NOMO-1 treated with DMSO at 0.1 percent for 48 hours (cell line): ENCODE results near the gene FHIT.

Experiments
- DNase-seq: peaks from one replicate; lab custom pipeline; 2025; ENCODE audit not compliant: unreplicated experiment; lab: John Stamatoyannopoulos, UW

The FHIT gene

DNA sequence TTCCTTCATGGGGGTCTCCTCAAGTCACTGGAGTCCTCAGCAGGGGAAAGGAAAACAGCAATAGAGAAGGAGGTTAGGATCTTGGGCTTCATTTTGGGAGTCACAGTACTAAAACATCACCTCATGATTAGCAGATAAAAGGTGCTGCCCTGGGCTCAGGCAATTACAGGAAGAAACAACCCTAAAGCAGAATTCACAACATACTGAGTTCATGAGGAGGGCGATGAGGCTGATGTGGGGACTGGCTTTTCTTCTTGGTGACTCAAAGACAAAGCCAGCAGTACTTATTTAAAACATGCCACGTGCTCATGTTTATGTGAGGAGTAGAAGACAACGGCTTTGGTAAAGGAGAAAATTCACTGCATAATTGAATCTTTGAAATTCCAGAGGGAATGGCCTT, 1379.1 kb downstream of the FHIT start:
- no peak for DNase-seq

DNA sequence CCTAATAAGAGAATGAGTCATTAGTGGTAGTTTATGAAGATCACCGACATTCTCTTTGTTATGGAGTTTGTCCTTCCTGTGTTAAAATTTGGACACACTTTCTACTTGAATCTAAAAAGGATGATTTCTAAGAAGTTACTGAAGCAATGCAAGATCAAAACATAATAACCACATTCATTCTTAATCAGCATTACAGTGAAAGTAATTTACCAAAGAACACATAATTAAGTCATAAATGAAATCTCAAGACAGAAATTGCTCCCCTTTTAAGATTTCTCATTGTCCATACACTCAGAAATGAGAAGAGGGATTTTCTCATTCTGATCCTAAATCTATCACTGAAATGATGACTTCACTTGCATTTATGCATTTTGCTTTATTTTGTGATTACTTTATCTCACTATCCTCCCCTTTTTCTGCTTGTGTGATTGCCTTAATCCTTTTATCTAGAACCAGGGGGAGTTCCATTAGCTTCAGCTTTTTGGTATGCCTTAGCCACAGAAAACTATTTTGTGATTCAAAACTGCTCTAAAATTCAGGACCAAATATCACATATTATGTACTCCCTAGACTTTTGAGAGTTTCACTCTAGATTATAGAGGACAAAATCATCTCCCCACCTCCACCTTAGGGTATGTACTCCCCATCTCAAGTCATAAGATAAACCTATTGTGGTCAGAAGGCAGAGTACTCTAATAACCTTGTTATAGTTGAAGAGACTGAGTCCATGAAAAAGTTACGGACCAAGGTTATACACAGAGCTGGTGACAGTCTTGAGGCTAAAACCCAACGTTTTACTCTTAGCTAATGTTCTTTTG, 1383.9 kb downstream of the FHIT start:
- no peak for DNase-seq

DNA sequence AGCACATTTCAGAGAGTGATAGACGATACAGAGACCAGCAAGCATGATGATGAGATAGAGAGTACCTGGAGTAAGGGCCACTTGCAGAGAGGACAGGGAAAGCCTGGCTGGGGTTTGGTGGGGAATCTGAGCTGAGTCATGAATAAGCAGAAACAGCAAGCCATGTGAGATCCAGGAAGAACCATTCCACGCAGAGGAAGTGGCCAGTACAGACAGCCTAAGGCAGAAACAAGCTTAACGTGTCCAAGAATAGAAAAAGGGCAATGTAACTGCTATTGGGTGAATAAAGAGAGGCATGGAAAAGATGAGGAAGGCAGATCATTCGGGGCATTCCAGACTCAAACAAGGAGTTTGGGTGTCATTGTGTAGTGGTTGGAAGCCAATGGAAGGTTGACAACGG, 1385.2 kb downstream of the FHIT start:
- DNase-seq, result peak; percentile 25

DNA sequence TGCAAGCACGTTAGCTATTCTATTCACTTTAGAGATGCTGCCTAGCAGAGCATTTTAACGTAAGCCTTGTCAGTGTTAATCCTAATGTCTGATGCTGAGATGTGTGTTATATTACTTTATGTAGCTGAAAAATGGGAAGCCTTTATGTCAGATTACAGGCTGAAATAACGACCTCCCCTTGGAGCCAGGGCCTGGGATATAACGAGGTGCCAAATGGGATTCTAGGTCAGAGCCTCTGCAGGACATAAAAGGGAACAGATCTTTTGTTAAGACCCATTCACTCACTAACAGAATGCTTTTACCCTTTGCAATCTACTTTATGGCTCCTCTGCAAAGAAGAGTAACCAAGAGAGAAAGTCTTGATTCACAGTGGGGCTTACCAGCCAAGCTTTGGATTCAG, 1385.9 kb downstream of the FHIT start:
- no peak for DNase-seq

DNA sequence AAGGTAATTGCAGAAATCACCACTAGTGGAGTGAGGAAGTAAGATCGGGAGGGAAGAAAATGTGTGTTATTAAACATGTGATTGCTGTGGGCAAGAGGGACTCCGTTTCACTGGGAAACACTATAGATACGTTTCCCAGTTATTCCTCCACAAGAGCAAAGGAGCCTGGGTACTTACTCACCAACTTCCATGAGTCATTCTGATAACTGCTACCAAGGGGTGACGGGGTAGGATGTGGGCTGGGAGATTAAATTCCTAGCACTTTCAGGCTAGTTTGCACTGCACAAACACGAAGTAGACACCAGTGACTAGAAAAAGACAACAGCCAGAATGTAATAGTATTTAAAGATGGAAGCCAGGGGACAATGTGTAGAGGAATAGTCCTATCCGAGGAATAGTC, 1388.6 kb downstream of the FHIT start:
- DNase-seq, result no peak

DNA sequence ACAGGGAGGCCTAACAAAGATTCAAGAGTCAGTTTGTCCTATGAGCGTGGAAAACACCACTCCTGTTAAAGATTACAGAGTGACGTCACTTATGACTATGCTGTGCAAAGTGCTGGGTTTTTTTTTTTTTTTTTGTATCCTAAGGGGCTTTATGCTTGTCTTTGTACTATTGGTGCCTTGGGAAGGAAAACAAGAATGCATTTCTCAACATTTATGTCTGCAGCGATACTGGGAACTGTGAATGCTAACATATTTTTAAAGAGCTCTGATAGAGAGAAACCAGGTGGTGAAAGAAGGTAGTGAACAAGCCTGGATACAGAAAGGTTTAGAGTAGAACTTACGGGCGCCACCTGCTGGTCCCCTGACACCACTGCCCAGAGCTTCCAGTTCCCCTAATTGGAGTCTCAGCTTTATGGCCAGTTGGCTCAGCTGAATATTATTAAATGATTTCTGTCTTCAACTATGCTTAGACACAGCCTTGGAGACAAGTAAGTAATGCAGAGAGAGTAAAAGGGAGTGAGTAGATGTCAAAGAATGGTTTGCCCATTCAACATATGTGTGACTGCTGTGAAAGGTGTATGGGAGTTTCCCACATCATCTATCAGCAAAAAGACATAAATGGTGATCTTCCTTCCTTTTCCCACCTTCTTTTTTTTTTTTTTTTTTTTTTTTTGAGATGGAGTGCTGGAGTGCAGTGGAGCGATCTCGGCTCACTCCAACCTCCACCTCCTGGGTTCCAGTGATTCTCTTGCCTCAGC, 1393.5 kb downstream of the FHIT start:
- peak; percentile 85 for DNase-seq

DNA sequence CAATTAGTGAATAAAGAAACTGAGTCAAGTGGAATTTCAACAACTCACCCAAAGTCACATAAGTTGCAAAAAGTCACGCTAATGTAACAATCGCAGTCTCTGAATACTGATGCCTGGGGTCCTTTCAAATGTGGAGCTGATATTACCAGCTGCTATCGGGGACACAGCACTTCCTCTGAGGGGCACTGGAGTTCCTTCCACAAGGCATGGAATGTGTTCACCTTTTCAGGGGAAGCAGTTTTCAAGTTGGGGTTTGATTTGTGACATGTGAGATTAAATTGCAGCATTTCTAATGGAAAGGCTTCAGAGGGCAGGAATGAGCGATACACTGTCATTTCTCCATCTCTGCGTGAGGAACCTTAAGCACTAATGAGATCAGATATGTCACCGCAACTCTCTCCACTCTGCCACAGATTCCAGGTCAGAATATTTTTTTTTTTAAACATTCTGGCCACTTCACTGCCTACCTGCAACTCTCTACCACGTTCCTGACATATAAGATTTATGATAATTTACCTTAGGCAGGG, 1394.3 kb downstream of the FHIT start:
- DNase-seq, result no peak

DNA sequence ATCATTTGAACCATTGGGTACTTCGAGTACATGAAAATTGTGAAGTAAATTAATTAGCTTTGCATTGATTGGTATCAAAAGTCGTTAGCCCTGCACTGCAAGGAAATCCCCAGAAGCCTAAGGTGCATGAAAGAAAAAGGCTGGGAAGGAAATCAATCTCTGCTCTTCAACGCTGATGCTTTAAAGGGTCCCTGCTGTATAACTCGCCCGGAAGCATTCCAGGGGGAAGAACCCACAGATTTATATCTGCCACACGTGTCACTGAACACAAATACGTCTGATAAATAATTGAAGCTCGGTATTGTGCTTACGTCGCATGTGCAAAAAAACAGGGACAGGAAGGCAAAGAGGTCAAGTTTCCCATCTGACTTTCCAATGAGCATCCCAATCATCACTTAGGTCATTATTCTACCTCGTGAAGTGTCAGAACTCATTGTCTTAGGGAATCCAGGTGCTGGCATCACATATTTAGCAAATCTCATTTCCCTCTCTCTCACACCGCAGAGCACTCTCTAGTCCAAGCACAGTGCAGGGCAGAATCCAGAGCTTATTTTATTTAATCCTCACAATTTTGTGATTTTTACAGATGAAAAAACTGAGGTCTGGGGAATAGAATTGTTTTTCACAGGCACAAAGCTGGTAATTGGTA, 1397.1 kb downstream of the FHIT start:
- no peak for DNase-seq

DNA sequence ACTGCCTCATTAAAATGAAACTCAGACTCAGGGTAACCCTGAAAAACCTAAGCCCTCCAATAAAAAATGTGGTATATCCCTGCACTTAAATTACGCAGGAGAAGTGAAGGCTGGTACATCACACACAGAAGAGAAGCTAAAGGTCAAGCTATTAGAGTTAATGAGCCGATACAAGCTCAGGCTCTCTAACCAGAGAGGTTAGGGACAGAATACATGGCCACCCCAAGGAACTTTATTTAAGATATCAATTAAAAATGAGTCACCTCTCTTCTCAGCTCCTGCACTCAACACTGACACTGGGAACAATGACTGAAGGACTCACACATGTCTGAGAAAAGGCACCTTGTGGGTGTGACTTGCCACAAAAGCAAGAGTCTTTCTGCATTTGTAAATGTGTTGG, 1400.8 kb downstream of the FHIT start:
- DNase-seq, result no peak

DNA sequence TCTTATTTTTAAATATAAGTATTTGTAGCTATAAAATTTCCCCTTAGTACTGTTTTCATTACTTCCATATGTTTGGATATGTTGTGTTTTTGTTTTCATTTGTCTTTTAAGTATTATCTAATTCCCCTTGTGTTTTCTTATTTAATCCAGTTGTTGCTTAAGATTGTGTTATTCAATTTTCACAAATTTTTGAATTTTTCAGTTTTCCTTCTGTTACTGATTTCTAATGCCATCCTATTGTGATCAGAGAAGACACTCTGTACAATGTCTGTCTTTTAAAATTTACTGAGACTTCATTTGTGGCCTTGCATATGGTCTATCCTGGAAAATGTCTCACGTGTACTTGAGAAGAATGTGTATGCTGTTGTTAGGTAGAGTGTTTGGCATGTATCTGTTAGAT, 1405.9 kb downstream of the FHIT start:
- DNase-seq, result no peak

DNA sequence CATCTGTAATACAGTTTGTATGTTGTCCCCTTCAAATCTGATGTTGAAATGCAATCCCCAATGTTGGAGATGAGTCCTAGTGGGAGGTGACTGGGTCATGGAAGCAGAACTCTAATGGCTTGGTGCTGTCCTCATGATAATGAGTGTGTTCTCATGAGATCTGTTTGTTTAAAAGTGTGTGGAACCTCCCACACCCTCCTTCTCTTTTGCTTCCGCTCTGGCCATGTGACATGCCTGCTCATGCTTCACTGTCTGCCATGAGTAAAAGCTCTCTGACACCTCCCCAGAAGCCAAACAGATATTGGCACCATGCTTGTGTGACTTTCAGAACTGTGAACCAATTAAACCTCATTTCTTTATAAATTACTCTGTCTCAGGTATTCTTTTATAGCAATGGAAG, 1407.4 kb downstream of the FHIT start:
- no peak for DNase-seq

DNA sequence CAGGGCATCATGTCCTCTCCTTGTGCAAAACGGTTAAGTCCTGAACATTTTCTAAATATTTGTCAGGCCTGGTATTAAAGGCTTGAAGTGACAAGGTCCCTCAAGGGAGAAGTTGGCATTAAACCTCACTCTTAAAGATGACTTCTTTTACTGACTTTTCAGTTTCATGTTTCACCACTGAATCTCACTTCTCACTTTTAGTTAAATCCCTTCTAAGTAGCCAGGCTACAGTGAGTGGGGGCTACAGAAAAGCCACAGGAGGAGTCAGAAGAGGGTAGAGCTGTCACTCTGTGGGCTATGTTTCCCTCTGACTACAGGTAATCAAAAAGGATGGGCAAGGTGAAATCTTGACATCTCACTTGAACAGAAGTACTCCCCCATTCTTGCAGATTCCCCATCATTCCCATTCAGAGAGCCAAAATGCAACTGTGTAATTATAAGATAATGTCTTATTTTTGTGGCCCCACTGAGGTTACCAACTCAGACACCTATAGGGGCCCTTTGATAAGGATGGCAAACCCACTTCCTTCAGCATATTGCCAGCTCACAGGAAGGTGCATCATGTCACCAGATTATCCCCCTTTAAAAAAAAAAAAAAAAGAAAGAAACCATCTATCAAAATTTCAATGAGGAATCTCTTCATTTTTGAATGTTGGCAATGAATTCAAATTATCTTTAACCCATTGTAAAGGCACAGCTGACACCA, 1411.3 kb downstream of the FHIT start:
- peak; percentile 86 for DNase-seq

DNA sequence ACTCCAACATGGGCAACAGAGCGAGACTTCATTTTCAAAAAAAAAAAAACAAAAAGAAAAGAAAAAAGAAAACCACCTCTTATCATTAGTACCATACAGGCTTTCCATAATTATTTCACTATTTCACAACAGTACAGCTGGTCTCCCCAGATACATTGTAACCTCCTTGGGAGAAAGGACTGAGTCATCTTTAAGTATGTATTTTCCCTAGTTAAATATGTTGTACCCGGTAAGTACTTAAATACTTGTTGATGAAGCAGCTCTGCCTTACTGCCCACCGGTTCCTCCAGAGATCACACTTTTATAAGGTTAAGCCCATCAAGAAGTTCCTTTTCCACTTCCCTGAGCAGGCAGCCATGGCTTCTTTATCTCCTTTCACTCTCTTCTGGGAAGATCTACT, 1412.0 kb downstream of the FHIT start:
- peak; percentile 42 for DNase-seq

DNA sequence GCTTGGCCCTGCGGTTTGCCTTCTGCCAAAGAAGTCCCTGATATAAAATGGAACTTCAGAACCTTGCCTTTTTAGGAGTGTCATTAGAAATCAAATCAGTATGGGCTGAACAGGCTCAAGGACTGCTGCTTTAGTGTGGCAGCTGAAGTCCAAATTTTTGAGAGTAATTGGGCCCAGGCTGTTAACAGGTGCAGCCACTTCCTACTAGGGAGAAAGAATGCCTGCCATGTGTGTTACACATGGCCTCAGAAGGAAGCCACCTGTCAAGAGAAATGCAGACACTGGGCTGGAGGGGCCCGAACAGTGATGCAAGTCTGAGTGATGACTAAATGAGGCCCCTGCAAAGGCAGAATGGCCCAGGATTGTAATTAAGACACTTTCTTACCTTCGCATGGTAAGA, 1414.7 kb downstream of the FHIT start:
- peak; percentile 10 for DNase-seq

DNA sequence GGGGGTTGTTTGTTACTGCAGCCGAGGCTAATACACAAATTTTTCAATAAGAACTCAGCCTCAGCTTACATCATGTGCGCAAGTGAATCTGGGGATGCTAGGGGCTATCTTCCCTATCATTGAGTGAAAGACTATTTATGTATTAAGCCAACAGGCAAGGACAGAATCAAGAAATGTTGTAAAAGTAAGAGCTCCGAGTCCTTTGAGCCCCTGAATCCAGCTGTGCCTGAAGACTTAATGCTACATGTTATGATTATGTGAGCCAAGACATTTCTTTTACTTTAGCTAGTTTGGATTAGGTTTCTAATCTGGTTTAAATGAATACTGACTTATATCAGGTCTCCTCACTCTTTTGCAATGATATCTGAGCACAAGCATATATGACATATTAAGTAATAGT, 1418.5 kb downstream of the FHIT start:
- no peak for DNase-seq

DNA sequence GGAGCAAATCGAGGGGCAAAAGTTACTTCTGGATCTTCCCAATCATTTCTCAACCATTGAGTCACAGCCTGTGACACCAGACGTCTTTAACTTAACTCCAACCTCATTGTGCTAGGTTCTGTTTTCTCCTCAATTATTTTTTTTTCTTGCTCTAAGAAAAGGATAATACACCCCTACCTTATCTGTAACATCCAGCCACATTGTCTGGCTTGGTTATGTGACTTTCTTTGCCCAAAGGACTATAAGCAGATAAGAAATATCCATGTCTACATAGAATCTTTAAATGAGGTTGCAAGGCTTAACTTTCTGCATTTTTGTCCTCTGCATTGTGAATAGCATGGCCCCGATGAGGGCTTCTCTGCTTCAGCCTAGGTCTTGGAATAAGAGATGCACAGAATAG, 1419.0 kb downstream of the FHIT start:
- DNase-seq, result no peak

DNA sequence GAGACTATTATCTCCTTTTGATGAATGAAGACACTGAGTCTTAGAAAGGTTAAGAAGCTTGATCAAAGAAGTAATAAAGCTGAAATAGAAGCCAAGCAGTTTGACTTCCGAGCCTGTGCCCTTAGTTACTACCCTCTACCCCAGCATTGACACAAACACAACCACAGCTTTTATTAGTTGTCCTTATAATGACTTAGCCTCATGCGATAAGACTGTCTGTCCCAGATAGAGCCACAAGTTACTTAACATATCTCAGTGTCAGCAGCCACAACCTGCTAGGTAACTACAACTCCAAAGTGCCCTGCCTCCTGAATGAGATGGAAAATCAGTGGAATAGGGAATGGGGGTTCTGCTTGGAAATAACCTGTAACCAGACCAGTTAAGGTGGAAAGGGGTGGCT, 1419.9 kb downstream of the FHIT start:
- no peak for DNase-seq

DNA sequence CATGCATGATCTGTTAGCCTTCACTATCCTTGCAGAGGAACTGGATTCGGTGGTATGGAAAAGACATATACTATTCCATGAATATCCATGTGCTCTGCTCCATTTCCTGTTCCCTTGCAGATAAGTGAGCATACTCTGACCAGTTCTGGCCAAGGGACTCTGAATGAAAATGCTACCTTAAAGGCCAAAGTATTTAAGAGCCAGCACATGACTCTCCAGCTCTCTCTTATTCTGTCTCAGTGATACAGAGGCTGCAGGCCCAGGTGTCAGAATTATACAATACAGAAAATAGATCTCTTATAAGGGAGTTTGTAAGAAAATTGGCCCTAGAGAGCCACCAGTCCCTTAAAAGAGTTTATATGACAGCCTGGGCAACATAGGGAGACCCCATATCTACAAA, 1421.7 kb downstream of the FHIT start:
- no peak for DNase-seq

DNA sequence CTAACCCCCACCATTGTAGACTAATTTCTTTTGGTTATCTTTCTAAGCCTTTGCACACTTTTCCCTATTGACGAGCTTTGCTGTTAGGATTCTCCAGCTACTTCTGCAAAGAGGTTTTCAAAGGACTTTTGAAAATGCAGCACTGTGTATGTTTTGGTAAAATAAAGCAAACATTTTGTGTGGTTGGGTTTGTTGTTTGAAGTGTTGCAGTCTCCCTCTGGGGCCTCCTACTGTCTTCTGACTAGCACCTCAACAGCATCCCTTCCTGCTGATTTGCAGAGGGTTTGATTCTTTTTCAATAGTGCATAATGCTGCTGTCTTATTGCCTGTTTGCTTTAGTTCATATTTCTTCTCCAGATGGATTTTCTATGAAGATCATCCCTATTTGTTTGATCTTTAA, 1426.4 kb downstream of the FHIT start:
- DNase-seq, result no peak

DNA sequence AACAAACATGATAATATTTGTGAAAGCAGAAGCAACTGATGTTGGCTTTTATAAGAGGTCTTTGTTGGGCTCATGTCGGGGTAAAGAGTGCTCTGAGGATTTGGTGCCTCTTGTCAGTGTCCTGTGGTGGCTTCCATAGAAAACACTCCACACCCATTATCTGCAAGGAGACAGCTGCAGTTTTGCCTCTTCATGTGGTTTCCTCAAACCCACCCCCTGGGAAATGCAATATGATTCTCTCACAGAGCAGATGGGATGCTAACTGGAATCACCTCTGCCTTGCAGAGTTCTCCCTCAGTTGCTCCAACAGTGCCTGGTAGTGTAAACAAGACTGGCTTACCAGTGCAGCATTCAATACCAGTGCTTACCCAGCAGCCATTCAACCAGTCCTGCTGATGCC, 1430.0 kb downstream of the FHIT start:
- no peak for DNase-seq

DNA sequence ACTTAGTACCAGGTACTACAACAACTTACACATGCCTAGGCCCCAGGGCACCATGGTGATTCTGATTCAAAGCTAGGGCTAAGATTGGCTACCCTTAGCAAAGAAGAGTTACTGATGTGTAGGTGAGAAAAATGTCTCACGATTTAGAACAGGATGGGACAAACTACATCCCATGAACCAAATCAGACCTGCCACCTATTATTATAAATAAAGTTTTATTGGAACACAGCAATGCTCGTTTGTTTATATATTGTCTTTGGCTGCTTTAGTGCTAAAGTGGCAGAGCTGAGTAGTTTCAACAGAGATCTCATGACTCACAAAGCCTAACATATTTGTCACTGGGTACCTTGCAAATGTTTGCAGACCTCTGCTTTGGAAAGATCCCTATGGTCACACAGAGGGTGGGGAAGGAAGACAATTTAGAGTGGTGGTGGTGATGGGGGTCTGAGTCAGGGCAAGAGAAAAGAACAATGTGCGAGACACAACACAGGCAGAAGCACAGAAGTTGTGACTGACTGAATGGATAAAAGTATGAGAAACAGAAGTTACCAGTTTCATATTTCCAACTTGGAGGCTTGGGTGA, 1430.8 kb downstream of the FHIT start:
- no peak for DNase-seq
